Stromal cell of bone marrow (primary cell): ENCODE measurements around the gene CPNE6.

Source experiments
- DNase-seq: peaks from one replicate; pipeline ENCODE4 v3.0.0-alpha.2; 2012; ENCODE audit warnings: low read depth

The CPNE6 gene

DNA sequence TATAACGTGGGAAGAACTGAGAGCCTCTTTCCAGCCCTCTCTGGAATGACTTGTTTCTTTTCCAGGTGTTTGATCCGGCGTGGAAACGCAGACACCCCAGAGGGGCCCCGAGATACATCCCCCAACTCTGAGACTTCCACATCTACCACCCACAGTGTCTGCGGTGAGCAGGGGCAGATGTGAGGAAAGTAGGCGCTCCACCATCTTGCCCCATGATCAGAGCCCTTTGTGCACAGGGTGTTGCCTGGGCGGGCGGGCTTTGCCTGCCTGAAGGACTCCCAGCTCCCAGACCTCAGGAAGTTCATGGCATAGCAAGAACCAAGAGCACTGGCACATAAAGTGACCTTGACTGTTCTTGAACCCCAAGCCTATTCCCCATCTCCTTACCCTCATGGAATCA, 16.7 kb upstream of the CPNE6 start:
- no peak for DNase-seq

DNA sequence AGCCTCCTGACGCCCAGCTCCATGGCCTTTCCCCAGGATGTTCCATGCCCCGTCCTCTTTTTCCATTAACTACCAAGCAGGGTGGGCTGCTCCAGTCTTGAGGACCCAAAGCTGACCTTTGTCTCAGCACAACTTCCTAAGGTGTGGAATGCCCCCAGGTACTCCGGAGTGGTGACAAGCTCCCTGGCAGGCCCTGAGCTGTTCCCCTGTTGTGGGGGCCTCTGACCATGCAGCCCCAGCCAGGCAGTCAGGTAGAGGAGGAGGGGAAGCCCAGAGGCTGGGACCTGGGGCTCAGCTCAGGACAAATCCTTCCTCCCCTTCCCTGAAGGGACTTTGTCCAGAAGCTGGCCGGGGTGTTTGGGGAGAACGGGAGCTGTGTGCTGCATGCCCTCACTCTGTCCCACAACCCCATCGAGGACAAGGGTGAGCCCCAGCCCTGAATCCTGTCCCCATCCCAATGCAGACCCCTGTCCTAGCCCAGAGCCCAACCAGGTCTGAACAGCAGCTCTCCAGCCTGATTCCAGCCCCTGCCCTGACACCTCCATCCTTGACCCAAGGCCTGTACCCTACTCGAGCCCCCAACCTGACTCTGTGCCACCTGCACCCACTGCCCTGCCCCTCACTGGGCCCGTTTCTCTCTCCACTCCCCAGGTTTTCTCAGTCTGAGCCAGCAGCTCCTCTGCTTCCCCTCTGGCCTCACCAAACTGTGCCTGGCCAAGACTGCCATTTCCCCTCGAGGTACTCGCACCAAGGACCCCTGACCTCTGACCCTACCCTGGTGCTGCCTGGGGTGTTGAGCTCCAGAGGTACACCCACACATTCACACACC, 15.2 kb upstream of the CPNE6 start:
- DNase-seq = no peak

DNA sequence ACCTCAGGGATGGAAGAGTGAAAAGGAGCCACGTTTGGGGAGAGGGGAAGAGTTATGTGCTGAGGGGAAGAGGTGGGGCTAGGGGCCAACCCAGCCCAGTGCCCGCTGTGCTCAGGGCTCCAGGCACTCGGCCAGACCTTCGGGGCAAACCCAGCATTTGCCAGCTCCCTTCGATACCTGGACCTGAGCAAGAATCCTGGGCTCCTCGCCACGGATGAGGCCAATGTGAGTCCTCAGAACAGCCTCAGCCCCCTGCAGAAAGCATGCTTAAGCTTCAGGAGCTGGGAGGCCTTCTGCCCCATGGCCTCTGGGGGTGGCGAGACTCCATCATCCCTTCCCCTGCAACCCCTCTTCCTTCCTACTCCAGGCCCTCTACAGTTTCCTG, 14.6 kb upstream of the CPNE6 start:
- no peak for DNase-seq

DNA sequence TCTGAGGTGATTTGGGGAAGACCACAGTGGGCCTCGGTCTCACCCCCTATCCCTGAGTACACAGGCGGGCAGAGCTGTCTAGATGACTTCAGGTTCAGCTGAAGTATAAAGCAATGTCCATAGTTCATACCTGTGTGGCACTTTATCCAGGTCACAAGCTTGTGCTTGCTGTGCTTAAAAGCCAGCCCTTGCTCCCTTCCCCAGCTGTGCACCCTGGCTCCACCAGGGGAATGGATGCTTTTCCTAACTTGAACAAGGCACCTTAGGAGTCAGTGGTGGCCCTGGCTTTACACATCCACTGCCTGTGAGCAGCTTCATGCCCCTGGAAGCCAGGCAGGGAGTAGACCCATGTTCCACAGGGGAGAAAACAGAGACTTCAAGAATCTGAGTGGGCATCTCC, 14.1 kb upstream of the CPNE6 start:
- DNase-seq = no peak

DNA sequence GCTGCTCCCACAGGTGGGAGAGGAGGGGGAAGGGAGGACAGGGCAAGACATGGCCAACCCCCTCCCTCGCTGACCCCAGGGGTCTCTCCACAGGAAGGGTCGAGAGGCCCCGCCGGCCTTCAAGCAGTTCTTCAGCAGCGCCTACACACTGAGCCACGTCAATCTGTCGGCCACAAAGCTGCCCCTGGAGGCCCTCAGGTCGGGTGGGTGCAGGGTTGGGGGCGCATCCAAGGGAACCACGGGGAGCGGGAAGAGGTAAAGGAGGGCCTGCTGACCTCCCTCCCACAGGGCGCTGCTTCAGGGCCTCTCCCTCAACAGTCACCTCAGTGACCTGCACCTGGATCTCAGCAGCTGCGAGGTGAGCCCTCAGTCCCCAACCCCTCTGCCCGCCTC, 13.5 kb upstream of the CPNE6 start:
- DNase-seq = no peak

DNA sequence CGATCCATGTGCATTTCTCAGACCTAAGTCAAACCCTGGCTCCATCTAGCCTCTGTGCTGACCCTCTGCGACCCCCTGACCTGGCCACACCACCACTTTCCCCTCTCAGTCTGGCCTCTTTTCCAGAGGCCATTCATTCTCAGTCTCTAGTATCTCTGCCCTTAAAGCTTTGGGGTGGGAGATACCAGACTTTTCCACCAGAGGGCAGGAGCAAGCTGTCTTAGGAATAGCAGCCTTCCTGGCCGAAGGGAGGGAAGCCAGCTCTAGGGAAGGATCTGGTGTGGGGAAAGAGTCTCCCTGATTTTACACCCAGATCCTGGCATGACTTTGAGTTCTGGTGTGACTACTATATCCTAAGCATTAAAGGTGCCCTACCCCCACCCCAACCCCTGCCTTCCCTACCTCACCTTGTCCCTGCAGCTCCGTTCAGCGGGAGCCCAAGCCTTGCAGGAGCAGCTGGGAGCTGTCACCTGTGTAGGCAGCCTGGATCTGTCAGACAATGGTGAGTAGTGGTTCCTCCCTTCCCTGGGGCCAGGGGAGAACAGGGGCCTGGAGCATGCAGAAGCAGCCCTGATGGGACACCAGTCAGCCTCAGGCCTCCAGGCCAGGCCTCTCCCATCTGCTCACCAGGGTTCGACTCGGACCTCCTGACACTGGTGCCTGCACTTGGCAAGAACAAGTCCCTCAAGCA, 13.0 kb upstream of the CPNE6 start:
- DNase-seq = peak; percentile 59

DNA sequence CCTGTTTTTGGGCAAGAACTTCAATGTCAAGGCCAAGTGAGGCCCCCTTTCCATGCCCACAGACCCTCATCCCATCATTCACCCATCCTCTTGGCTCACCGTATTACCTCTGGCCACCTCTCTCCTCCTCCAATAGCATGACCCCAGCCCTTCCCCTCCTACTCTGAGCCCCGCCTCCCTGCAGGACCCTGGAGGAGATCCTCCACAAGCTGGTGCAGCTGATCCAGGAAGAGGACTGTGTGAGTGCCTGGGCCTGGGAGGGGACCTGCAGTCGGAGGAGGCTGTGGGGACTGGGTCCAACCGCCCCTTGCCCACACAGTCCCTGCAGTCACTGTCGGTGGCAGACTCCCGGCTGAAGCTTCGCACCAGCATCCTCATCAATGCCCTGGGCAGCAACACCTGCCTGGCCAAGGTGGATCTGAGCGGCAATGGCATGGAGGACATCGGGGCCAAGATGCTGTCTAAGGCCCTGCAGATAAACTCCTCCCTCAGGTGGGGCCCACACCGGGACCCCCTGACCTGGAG, 12.3 kb upstream of the CPNE6 start:
- DNase-seq = no peak

DNA sequence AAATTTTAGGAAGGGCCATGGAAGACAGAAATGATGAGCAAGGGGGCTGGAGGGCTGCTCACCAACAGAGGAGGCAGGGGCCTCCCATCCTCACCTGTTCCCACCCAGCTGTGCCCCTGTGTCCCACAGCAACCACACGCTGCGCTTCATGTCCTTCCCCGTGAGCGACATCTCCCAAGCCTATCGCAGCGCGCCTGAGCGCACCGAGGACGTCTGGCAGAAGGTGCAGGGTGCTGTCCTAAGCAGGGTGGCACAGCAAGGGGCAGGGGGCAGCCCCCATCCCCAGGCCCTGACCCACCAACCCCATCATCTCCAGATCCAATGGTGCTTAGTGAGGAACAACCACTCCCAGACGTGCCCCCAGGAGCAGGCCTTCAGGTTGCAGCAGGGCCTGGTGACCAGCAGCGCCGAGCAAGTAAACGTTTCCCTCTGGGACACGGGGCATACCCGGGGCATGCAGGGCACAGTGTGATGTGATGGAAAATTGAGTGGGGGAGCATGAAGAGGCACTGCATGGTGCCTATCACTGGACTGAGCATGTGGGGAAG, 11.4 kb upstream of the CPNE6 start:
- DNase-seq = no peak

DNA sequence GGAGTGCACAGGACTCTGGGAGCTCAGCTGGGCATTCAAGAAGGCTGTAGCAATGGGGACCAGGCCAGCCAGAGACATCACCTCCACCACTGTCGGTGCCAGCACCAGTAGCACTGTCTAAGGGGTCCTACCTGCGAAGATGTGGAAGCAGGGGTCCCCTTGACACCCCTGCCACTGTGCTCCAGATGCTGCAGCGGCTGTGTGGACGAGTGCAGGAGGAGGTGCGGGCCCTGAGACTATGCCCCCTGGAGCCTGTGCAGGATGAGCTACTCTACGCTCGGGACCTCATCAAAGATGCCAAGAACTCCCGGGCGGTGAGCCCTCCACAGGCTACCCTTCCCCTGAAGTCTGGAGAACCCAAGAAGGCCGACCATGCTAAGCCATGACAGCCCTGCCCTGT, 10.9 kb upstream of the CPNE6 start:
- no peak for DNase-seq

DNA sequence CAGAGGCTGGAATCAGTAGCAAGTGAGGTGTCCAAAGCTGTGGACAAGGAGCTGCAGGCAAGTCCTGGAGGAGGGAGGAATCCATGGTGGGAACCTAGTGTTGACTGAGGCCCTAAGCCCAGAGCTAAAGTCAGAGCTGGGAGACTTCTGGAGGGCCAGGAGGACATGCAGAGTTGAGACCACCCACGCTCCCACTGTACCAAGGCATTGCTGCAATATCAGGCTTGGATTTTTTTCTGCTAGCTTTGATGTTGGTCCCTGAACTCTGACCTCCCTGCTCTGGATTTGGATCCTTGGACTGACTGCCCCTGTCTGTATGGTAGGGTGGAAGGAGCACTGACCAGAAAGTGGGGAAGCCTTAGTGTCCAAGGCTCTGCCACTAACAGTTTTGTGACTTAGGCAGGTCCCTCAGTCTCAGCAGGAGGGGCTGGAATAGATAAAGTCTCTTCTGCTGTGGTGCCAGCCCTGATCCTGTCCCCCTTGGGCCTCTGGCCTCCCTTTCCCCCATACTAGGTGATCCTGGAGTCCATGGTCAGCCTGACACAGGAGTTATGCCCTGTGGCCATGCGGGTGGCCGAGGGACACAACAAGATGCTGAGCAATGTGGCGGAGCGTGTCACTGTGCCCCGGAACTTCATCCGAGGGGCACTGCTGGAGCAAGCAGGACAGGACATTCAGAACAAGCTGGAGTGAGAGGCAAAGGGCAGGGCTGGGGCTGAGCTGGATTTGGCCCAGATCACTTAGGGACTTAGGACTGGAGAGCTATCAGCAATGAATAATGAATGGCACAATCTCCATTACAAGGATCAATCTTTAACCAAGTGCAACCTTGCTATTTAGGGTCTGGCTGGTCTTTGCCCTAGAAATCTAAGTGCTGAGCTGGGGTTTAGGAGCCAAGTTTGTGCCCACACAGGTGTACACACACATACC, 10.1 kb upstream of the CPNE6 start:
- DNase-seq = no peak

DNA sequence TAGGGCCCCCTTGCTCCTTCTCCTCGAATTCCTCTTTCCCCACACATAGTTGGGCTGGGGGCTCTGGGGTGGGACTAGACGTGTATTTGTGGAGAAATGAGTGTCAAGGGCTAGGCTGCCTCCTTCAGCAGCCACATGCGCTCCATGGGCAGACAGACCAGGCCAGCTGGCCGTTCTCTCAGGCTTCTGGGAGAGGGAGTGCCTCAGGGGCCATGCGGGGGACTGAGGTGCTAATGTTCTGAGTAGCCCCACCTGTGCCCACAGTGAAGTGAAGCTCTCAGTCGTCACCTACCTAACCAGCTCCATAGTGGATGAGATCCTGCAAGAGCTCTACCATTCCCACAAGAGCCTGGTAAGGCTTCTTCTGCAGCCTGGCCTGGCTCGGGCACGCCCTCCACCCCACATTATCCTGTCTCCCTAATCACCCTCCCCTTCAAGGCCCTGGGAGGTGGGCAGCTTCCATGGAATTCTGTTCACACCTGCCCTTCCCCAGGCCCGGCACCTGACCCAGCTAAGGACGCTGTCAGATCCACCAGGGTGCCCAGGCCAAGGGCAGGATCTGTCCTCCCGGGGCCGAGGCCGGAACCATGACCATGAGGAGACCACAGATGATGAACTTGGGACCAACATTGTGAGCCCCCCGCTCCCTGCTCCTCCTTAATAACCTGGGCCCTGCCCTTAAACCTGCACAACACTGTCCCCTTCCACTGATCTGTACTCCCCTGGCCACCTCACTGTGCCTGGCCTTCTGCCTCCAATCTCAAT, 9.0 kb upstream of the CPNE6 start:
- DNase-seq = no peak

DNA sequence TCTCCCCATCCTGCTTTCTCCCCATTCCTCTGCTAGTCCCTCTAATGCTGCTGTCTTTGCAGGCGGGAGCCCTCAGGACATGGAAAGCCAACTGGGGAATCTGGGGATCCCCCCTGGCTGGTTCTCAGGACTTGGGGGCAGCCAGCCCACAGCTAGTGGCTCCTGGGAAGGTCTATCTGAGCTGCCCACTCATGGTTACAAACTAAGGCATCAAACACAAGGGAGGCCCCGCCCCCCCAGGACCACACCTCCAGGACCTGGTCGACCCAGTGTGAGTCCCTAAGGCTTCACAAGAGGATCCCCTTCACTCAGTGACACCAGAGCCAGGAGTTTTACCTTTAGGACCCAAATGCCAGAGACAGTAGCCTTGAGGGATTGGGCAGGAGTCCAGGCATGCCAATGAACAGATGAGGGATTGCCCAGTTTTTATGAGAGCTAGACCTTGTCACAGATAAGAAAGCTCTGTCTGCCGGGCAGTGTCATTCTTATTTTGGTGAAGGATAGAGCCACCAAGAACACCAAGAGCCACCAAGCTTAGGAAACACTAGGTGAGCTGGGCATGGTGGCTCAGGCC, 8.0 kb upstream of the CPNE6 start:
- DNase-seq = no peak

DNA sequence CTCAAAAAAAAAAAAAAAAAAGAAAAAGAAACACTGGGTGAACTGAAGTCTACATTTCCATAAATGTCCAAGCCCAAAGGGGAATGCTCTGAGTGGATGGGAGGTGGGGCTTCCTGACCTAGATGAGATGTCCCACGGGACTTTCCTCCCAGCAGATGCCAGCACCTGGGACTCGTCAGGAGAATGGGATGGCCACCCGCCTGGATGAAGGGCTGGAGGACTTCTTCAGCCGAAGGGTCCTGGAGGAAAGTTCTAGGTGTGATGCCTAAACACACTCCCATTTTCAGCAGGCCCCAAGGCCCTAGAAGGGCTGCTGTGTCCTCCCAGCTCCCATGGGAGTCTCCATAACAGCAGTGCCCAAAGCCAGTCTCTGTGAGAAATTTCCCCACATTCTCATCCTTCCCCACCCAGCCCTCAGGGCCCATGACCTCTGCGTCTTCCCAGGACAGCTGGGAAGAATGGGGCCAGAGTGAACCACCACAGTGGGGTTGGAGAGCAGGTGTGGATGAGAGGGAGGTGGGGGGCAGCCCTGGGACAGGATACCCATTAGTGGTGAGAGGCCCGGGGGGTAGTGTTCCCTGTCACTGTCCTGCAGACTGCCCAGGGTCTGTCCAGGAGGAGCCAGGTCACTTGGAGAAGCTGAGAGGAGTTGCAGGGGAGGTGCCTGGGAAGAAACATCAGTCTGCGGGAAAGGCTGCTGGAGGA, 7.1 kb upstream of the CPNE6 start:
- no peak for DNase-seq

DNA sequence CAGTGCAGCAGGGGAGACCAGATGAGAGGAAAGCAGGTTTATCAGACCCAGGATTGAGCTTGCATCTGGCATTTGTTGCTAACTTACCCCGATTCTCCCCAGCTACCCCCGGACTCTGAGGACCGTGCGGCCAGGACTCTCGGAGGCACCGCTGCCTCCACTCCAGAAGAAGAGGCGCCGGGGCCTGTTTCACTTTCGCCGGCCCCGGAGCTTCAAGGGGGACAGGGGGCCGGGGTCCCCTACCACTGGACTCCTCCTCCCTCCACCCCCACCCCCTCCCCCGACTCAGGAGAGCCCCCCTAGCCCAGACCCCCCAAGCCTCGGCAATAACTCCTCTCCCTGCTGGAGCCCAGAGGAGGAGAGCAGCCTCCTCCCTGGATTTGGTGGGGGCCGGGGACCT, 6.5 kb upstream of the CPNE6 start:
- no peak for DNase-seq

DNA sequence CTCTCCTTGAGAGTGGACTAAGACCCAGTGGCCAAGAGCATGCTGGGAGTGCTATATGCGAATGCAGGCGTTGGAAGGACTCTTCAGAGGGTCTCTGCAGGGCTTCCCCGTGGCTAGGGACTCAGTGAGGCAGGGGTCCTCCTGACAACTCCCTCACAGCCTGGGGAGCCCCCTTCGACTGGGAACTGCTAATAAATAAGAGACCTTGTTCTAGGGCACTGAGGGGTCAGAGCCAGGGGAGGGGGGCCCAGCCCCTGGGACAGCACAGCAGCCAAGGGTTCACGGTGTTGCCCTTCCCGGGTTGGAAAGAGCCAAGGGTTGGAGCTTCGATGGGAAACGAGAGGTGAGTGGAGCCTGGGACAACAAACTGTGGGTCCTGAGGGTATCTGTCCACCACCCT, 6.0 kb upstream of the CPNE6 start:
- DNase-seq = no peak

DNA sequence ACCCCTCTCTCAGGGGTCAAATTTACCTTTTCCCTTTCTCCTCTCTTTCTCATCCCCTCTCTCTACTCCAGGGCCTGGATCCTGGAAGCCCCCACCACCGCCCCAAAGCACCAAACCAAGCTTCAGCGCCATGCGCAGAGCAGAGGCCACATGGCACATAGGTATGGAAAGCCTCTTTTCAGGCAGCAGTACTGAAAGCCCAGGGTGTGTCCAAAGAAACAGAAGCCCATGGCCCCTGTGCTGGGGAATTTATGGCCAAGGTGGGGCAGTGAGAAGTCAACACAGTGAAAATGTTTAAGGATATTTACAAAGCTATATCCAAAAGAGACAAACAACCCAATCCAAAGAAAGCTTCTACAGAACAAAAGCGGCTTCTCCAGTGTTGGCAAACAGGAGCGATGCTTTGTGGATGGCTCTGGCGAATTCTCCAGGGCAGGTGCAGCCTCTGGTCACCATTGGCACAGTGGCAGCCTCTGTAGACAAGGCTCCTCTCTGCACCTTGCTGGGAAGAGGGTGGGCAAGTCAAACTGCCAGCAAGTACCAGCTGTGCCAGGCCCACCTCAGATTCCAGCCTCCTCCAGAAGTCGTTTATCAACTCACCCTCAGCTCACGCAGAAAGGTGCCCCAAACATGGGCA, 4.7 kb upstream of the CPNE6 start:
- no peak for DNase-seq

DNA sequence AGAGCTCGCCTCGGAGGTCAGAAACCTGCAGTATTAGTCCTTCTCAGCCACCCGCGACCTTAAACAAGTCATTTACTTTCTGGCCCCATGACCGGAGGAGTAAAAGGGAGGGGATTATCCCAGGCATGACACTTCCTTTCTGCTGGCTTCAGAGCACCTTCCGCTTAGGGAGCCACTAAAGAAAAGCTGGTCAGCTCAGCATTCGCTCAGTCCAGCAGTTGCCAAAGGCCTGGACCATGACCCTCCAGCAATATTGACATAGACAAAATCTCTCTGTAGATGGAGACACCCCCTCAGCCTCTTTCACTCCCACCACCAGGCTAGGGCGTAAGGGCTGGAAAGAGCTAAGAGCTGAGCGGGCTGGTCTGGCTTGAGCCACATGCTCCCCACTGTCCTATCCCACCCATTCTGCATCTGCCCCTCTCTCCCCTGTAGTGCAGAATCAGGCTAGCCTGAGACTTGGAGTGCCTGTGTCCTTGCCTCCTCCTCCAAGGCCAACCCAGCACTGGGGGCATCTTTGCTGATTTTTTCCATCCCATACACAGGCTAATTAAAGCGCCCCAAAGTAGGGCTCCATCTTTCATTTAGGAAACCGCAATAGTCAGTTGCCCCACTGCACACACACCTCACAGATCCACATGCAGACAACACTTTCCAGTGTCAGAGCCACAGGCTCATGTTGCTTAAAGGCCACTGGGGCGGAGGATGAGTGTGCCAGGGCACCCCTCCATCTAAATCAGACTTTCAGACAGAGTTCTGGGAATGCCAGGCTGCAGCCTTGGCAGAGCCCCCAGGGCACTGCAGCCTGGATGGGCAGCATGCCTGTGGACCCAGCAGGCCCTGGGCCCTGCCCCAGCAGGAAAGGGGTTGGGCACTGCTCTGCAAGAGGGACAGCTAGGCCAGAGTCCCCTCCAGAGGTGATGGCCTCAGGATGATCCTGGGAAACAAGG, 4.0 kb upstream of the CPNE6 start:
- DNase-seq = no peak

DNA sequence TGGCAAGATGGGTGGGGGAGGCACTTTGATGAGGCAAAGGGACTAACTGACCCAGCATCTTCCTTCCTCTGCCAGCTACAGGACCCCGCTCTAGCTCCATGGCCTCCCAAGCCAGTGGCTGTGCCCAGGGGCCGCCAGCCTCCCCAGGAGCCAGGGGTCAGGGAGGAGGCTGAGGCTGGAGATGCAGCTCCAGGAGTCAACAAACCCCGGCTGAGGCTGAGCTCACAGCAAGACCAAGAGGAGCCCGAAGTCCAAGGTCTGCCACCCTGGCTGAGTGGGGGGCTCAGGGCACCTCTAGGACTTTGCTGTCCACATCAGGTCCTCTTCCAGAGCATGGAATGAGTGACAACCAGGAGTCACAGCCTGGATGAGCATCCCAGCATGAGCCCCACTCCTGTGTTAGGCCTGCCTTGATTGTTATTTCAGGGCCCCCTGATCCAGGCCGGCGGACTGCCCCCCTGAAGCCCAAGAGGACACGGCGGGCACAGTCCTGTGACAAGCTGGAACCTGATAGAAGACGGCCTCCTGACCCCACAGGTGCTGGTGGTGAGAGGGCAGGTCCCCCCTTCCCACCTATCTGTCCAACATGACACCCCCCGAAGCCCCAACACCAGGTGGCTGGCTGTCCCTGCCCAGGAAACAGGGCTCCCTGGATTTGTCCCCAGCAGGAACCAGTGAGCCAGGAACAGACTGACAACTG, 2.5 kb upstream of the CPNE6 start:
- no peak for DNase-seq
